ENCODE data around the gene JOSD2.

DNA sequence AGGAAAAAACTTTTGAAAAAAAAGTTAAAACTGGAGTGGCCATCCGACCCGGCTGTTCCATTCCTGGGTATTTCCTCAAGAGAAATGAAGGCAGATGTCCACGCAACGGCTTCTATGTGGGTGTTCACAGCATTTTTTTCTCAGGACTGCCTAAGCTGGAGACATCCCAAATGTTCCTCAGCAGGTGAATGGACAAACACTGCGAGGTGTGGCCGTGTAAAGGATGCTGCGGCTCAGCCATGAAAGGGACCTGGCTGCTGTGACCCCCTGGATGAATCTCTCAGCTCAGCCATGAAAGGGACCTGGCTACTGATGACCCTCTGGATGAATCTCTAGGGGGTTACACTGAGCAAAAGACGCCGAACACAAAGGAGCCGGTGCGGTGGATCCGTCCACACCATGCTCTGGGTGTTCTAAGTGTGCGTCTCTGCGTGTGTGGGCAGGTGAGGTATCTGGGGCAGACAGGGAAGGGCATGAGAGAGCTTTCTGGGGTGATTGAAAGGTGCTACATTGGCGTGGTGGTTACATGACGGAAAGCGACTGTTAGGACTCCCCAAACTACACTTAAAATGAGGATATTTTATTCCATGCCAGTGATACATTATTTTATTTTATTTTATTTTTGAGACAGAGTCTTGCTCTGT is 10.0 kb upstream of the JOSD2 start:
- TF ChIP-seq, protein P1, sequence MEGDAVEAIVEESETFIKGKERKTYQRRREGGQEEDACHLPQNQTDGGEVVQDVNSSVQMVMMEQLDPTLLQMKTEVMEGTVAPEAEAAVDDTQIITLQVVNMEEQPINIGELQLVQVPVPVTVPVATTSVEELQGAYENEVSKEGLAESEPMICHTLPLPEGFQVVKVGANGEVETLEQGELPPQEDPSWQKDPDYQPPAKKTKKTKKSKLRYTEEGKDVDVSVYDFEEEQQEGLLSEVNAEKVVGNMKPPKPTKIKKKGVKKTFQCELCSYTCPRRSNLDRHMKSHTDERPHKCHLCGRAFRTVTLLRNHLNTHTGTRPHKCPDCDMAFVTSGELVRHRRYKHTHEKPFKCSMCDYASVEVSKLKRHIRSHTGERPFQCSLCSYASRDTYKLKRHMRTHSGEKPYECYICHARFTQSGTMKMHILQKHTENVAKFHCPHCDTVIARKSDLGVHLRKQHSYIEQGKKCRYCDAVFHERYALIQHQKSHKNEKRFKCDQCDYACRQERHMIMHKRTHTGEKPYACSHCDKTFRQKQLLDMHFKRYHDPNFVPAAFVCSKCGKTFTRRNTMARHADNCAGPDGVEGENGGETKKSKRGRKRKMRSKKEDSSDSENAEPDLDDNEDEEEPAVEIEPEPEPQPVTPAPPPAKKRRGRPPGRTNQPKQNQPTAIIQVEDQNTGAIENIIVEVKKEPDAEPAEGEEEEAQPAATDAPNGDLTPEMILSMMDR (IDR thresholded peaks at IDR 0.05), result no peak
- TF ChIP-seq EZH2 (IDR thresholded peaks at IDR 0.05; ENCODE audit: borderline replicate concordance, insufficient read depth, low read depth, low read length, poor library complexity, severe bottlenecking), result no peak
